ENCODE results near the gene SIPA1L3. TPM values are rescaled to one million over a fixed set of nuclear protein-coding genes. Genes with fewer than 3 reads are reported as not detected.

The SIPA1L3 gene
- total and polyA plus RNA-seq, 9 of the 15 experiments (the other 6 are each of a cell fraction or from before 2014, with no cell fraction given) = 0.01 to 6.1 (median 2.5) TPM

GRCh38 chr19:38122402-38123093, 215.5 kb downstream of the SIPA1L3 start (continued):
- TF ChIP-seq CREB3 (tag; conservative IDR thresholded peaks at IDR 0.05; ENCODE audit: low read depth) (peak; percentile 65), KLF10 (CRISPR knock-in tag; IDR thresholded peaks at IDR 0.05) (no peak), ZNF143 (CRISPR knock-in tag; IDR thresholded peaks at IDR 0.05) (no peak), DIDO1 (tag; IDR thresholded peaks at IDR 0.05; ENCODE audit: low read depth) (no peak), CBX3 (IDR thresholded peaks at IDR 0.05; ENCODE audit: borderline replicate concordance in 1 of 2, low read length in 2 of 2) (peak in 1 of 2 experiments; percentile 89; a peak in 2 of 3 replicates), SMAD3 (CRISPR knock-in tag; conservative IDR thresholded peaks at IDR 0.05) (no peak), ZMIZ1 (IDR thresholded peaks at IDR 0.05; ENCODE audit: low read depth in 2 of 2, low read length in 2 of 2) (peak in 1 of 2 experiments; percentile 88; a peak in 2 of 4 replicates), PML (IDR thresholded peaks at IDR 0.05; ENCODE audit: low read length) (peak; percentile 92), NCOA1 (IDR thresholded peaks at IDR 0.05; ENCODE audit: low read depth) (peak; percentile 68; the same call in 1 of the 2 replicates), ZNF449 (CRISPR knock-in tag; IDR thresholded peaks at IDR 0.05) (no peak), KAT7 (CRISPR knock-in tag; IDR thresholded peaks at IDR 0.05; ENCODE audit: borderline replicate concordance) (peak; percentile 79; the same call in 1 of the 2 replicates), ZNF217 (CRISPR knock-in tag; IDR thresholded peaks at IDR 0.05) (no peak), PREB (CRISPR knock-in tag; IDR thresholded peaks at IDR 0.05) (no peak), BCLAF1 (IDR thresholded peaks at IDR 0.05; ENCODE audit: borderline replicate concordance in 1 of 2, control insufficient read depth in 1 of 2, low read depth in 2 of 2, low read length in 1 of 2) (no peak), SMARCC2 (IDR thresholded peaks at IDR 0.05; ENCODE audit: low read depth) (no peak), ZFPM2 (CRISPR knock-in tag; IDR thresholded peaks at IDR 0.05) (no peak)

All from K562 (cell line).